Stimulated activated CD8-positive, alpha-beta memory T cell treated with anti-CD3 and anti-CD28 coated beads, Interleukin-7, amount 100 ng/mL, for 4 hours (primary cell): ENCODE measurements around the gene LIMS1.
"Not testable (repeated sequence)": the region's sequence is repeated elsewhere in the genome, so short reads cannot be mapped to it uniquely, and the experiment has no call there.

Source experiments
- DNase-seq, 2 donors: peaks; one replicate each; pipeline ENCODE4 v3.0.0-alpha.2; 2020; ENCODE audit warnings: low read depth in 2 of 2

Gene LIMS1

DNA sequence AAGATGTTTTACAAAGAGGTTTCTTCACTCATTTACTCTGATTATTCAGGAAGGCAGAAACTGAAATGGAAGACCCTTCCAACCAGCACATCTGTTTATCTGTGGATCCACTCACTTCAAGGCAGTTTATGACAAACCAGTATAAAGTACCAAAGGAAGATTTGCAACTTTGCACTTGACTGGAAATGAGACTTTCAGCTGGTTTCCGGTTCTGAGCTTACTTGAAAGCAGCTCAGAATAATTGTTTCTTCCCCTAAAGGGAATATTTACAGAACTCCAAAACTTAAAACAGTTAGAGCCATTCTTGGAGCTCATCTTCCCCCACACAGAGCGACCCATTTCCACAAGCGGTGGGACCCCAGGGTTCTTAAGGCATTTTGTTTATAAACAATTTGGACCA, 129.8 kb downstream of the LIMS1 start:
- not testable (repeated sequence) for DNase-seq

DNA sequence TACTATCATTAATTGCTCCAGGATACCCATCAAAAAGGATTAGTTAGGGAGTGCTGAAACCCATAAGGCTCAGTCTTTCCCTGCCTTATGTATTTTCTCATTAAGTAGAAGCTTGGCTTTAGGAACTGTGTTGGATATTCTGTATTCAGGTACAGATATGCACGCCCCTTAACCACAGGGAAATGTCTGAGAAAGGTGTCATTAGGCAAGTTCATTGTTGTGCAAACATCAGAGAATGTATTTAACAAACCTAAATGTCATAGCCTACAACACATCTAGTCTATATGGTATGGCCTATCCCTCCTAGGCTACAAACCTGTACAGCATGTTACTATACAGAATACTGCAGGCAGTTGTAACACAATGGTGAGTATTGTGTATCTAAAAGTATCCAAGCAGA, 130.7 kb downstream of the LIMS1 start:
- not testable (repeated sequence) for DNase-seq

- DNase-seq = not testable (repeated sequence)
Measured at GRCh38 chr2:108665975-108666374, 131.7 kb downstream of the LIMS1 start.

DNA sequence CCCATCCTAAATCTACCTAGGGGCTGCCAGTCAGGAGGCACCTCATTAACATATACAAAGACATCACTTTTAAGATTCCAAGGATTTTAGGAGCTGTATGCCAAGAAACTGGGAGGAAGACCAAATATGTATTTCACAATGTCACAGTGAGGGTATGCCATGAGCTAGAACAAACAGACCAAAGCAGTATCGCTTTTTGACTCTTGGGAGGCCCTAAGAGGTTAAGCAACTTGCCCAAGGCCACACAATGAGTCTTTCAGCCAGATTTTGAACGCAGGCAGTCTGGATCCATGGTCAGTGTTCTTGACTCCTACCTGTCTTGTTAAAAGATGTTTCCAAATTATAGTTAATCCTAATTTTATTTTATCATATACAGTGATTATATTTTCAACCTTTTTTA, 132.9 kb downstream of the LIMS1 start:
- not testable (repeated sequence) for DNase-seq

DNA sequence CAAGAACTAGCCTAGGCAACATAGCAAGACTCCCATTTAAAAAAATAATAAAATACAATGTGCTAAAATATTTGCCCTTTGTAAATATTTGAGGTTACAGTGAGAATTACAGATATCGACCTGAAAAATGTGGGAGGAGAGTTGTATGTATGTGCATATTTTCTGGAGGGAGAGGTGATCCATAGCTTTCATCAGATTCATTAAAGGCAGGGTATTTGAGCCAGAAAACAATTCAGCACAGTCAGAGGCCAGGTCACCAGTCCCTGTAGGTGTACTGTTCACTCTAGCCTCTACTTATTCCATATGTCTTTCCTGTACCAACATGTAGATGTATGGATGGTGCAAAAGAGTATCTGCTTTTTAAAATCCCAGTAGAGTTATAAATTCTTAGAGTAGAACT, 136.0 kb downstream of the LIMS1 start:
- not testable (repeated sequence) for DNase-seq

- DNase-seq = not testable (repeated sequence)
Measured at GRCh38 chr2:108672200-108672805, 138.0 kb downstream of the LIMS1 start.

GRCh38 chr2:108676522-108676921, 142.3 kb downstream of the LIMS1 start:
- not testable (repeated sequence) for DNase-seq

- DNase-seq = not testable (repeated sequence)
Measured at GRCh38 chr2:108677239-108677744, 143.0 kb downstream of the LIMS1 start.

DNA sequence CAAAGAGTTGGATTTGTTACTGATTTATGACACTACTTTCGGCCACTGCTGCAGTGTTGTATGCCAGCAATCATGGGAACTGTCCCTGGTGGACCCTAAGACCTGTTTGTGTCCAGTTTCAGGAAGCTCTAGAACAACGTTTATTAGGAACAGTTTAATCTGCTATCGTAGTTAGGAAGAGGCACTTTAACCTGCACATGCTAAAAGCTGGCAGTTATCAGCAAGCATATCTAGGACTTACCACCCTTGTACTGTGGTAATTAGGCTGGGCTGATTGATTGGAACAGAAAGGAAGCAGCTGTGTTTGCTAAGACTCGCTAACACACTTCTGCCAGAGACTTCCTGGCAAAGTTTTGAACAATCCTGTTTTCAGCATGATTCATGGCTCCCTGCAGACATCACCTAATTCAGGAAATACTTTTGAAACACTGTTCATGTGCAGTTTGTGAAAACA, 144.0 kb downstream of the LIMS1 start:
- DNase-seq = not testable (repeated sequence)

- not testable (repeated sequence) for DNase-seq
Measured at GRCh38 chr2:108680805-108681204, 146.5 kb downstream of the LIMS1 start.

DNA sequence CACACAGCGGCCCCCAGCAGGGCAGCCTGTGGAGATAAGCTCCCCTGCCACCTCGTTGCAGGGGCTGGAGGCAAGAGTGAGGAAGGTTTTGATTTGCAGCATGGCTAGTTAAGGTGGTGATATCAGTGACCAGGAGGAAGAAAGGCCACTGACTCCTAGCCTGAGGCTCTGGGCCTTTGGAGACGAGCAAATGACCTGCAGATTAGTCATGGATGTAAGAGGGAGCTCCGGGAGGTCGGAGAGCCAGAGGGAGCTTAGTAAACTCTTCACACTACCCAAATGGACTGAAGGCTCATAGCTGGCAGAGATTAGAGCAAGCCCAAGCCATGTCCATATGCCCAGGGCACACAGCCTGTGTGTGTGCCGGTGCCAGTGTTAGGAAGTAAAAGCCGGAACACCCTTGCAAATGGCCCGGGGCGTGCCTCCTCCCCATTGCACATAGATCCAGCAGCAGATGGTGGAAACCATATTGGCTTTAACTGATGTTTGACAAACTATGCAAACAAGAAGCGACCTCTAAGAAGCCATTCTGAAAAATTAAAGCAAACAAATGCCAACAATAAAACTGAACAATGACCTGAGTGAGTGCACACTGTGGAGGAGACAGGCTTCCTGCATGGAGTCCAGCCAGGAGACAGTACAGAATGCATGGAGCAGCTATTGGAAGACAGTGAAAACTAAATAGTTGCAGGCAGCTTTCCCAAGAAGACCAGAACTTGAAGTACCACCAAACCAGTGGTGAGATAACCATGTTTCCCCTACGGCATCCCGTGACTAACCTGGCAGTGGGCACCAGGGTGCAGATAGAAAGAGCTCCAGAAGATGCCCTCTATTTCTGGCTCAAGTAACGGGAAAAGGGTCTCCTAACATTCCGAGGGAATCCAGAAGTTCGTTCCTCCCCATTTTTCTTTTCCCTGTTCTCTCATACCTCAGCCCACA, 154.8 kb downstream of the LIMS1 start:
- not testable (repeated sequence) for DNase-seq

GRCh38 chr2:108690001-108690400, 155.7 kb downstream of the LIMS1 start:
- not testable (repeated sequence) for DNase-seq

GRCh38 chr2:108691447-108691846, 157.2 kb downstream of the LIMS1 start:
- DNase-seq = no peak

DNA sequence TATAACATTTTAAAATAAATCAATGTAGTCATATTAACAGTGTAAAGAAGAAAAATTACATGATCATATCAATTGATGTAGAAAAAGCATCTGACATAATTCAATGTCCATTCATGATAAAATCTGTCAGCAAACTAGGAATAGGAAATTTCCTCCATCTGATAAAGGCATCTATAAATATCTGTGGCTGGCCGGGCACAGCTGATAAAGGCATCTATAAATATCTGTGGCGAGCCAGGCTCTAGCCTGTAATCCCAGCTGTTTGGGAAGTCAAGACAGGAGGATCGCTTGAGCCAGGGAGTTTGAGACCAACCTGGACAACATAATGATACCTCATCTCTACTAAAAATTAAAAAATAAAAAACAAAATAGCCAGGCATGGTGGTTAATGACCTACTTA, 166.9 kb downstream of the LIMS1 start:
- DNase-seq = no peak

DNA sequence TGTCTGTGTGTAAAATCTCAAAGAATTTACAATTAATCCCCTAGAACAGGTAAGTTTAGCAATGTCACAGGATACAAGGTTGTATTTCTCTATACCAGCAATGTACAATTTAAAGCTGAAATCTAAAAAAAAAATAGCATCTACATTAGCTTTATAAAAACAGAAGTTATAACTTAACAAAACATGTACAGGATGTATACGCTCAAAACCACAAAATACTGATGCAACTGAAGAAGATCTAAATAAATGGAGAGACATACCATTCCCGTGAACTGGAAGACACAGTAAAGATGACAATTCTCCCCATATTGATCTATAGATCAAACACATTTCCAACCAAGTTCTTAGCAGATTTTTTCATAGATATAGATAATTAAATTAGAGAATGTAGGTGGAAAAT, 167.5 kb downstream of the LIMS1 start:
- no peak for DNase-seq

DNA sequence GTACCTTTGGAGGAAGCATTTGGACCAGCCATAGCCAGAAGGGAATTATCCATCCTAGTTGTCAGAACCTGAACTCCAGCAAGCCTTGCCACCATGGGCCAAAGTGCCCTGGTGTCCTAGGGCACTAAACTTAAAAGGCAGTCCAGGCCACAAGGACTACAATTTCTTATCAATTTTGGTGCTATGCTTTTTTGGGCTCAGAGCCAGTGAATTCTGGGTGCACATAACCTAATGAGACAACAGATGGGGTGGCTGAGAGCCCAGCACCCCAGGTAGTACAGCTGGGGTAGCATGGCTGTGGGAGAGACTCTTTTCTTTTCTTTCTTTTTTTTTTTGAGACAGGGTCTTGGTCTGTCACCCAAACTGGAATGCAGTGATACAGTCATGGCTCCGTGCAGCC, 170.6 kb downstream of the LIMS1 start:
- DNase-seq = no peak

- DNase-seq = no peak
Measured at GRCh38 chr2:108707300-108707699, 173.0 kb downstream of the LIMS1 start.

- not testable (repeated sequence) for DNase-seq
Measured at GRCh38 chr2:108716971-108717370, 182.7 kb downstream of the LIMS1 start.

- peak; percentile 88 to 94 for DNase-seq
Measured at GRCh38 chr2:108719149-108720044, 185.1 kb downstream of the LIMS1 start, which contains the start of gene RANBP2. Gene RANBP2, plus strand, starts transcription at chr2:108719482. Its CDS starts 125 bp downstream, at chr2:108719607.

GRCh38 chr2:108726048-108726447, 191.8 kb downstream of the LIMS1 start:
- DNase-seq = not testable (repeated sequence)

DNA sequence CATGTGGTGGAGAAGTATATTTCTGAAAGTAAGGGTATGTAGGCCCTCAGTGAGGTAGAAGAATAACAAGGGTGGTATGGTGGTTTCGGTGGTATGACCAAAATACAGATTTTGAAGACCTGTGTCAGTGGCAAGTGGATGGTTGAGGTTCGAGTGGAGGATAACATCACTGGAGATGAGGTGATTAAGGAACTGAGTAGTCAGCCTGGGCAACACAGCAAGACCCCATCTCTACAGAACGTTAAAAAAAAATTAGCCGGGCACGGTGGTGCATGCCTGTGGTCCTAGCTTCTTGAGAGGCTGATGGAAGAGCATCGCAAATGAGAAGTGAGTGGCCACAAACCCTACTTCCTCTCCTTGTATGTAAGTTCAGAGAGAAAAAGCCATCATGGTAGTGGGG, 200.4 kb downstream of the LIMS1 start:
- not testable (repeated sequence) for DNase-seq
